Cardiac muscle cell (in vitro differentiated cells and primary cell): ENCODE results near the gene DNAH3. TPM values are rescaled to one million over a fixed set of nuclear protein-coding genes. Genes with fewer than 3 reads are reported as not detected.
A peak's percentile ranks its signal among the peaks of the same experiment; 100 is the strongest.

Source experiments
- DNase-seq, 2 donors: peaks; one replicate each; pipeline versions ENCODE4 v3.0.0 to v3.0.0-alpha.2; 2010 to 2017; ENCODE audit warnings: low read depth in 1 of 2, low spot score in 1 of 2
- H3K27ac ChIP-seq: fragments of 200-600 bp; sonication (generic); 2 replicates; pipeline ENCODE4 v1.5.1; 2016
- H3K27me3 ChIP-seq: fragments of 200-600 bp; sonication (generic); 2 replicates; pipeline ENCODE4 v1.6.0; 2016; ENCODE audit warnings: control low read depth
- H3K36me3 ChIP-seq: fragments of 200-600 bp; sonication (generic); 2 replicates; pipeline ENCODE4 v1.5.1; 2016; ENCODE audit warnings: control low read depth
- H3K4me1 ChIP-seq: fragments of 200-600 bp; sonication (generic); 2 replicates; pipeline ENCODE4 v1.8.1; 2017; ENCODE audit warnings: low read depth, mild to moderate bottlenecking, mixed run types
- H3K4me3 ChIP-seq: fragments of 200-600 bp; sonication (generic); 2 replicates; pipeline ENCODE4 v1.5.1; 2016; ENCODE audit warnings: mild to moderate bottlenecking
- H3K9me3 ChIP-seq: fragments of 200-600 bp; sonication (generic); 2 replicates; pipeline ENCODE4 v1.5.1; 2017; ENCODE audit warnings: low read depth, mild to moderate bottlenecking, control low read depth
- CTCF ChIP-seq: IDR thresholded peaks from 2 replicates; pipeline ENCODE4 v1.5.1; 2012; ENCODE audit warnings: low read depth, mild to moderate bottlenecking, low read length
- polyA plus RNA-seq: library from polyadenylated mRNA; unstranded; fragments of >200 nt; fragmentation: Nextera tagmentation; extraction: Ambion mirVana; gene quantifications from 2 replicates; pipeline ENCODE4 v1.2.1, GENCODE V29; 2016
- total RNA-seq: library from RNA; depleted of rRNA; stranded (reverse); fragments of >200 nt; gene quantifications from 2 replicates; pipeline ENCODE4 v1.2.3, GENCODE V29; 2016

Gene DNAH3
- total and polyA plus RNA-seq, 2 experiments from 2014 or later = 0.39 TPM; not detected in 1

- DNase-seq = peak in 1 of 2 donors; percentile 24
- TF ChIP-seq CTCF = no peak
- no peaks in the 10 kb centered on the region for H3K27me3 ChIP-seq
- no peaks in the 10 kb centered on the region for H3K9me3 ChIP-seq
- H3K27ac ChIP-seq = no peak overlapping the region
- no peak overlapping the region for H3K4me3 ChIP-seq
- peaks cover 5% of the 10 kb centered on the region for H3K36me3 ChIP-seq
- no peaks in the 10 kb centered on the region for H3K4me1 ChIP-seq
Measured at GRCh38 chr16:21166561-21166961, 15.9 kb upstream of the DNAH3 start.

- no peaks in the 10 kb centered on the region for H3K4me1 ChIP-seq
- H3K27me3 ChIP-seq = no peaks in the 10 kb centered on the region
- no peak for DNase-seq
- no peaks in the 10 kb centered on the region for H3K36me3 ChIP-seq
- TF ChIP-seq CTCF = no peak
- H3K9me3 ChIP-seq = no peaks in the 10 kb centered on the region
- no peak overlapping the region for H3K4me3 ChIP-seq
- no peak overlapping the region for H3K27ac ChIP-seq
Measured at GRCh38 chr16:21164521-21165168, 14.0 kb upstream of the DNAH3 start.

- no peak for DNase-seq
- Histone ChIP-seq H3K36me3 (no peaks in the 10 kb centered on the region), H3K27me3 (no peaks in the 10 kb centered on the region), H3K4me3 (no peak overlapping the region), H3K4me1 (no peaks in the 10 kb centered on the region), H3K9me3 (no peaks in the 10 kb centered on the region), H3K27ac (no peak overlapping the region)
- TF ChIP-seq CTCF = no peak
Measured at GRCh38 chr16:21163576-21163975, 12.9 kb upstream of the DNAH3 start.

- Histone ChIP-seq H3K27ac (no peak overlapping the region), H3K4me1 (peaks cover 4% of the 10 kb centered on the region)
- no peak for TF ChIP-seq CTCF
Measured at GRCh38 chr16:21162661-21163151, 12.1 kb upstream of the DNAH3 start.

GRCh38 chr16:21161211-21161610, 10.6 kb upstream of the DNAH3 start:
- H3K36me3 ChIP-seq = no peaks in the 10 kb centered on the region
- no peaks in the 10 kb centered on the region for H3K9me3 ChIP-seq
- no peak for DNase-seq
- H3K4me1 ChIP-seq = peaks cover 4% of the 10 kb centered on the region
- H3K27ac ChIP-seq = no peak overlapping the region
- TF ChIP-seq CTCF = no peak
- H3K27me3 ChIP-seq = no peaks in the 10 kb centered on the region
- H3K4me3 ChIP-seq = no peak overlapping the region

More at GRCh38 chr16:21162661-21163151, 12.1 kb upstream of the DNAH3 start:
- peak in 1 of 2 donors; percentile 16 for DNase-seq
- H3K9me3 ChIP-seq = no peaks in the 10 kb centered on the region
- no peaks in the 10 kb centered on the region for H3K27me3 ChIP-seq
- H3K4me3 ChIP-seq = no peak overlapping the region
- H3K36me3 ChIP-seq = no peaks in the 10 kb centered on the region
